GM18519 (cell line): ENCODE results near the gene BMP3.

Experiments used
- ATAC-seq: cut with Tn5 transposase; IDR thresholded peaks from one replicate; pipeline ENCODE4 v1.9.1; 2021; ENCODE audit warnings: mild to moderate bottlenecking, moderate library complexity; ENCODE audit not compliant: unreplicated experiment, low FRiP score

Gene BMP3

GRCh38 chr4:81039351-81039972 lies 9.0 kb downstream of the BMP3 start:
- ATAC-seq = no peak

DNA sequence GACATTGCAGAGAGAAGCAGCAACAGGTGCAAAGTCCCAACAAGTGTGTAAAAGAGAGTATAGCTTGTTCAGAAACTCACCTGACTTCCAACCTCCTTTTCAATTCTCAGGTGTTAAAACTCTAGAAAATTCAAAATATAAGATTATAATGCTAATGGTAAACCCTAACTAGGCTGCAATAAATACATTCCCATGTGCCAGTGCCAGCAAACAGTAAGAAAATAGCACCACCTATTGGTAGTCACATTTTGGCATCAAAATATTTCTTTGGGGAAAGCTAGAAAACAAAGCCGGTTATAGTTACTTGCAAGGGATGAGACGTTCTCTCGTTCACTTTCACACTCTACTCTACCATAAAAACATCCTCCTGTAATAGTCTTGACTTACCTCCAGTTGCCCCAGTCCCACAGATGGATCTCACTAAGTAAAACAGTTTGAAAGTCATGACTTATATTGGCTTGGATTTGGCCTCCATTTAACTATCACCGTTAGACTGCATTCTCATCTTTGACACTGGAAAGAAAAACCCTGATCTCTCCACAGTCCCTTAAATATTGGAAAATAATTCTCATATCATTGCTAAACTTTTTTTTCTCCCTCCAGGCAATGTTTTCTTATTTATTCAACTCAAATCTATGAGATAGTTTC lies 9.6 kb downstream of the BMP3 start:
- ATAC-seq = no peak

GRCh38 chr4:81042578-81043365 lies 12.3 kb downstream of the BMP3 start:
- no peak for ATAC-seq

GRCh38 chr4:81049330-81049729 lies 18.8 kb downstream of the BMP3 start:
- ATAC-seq = no peak

DNA sequence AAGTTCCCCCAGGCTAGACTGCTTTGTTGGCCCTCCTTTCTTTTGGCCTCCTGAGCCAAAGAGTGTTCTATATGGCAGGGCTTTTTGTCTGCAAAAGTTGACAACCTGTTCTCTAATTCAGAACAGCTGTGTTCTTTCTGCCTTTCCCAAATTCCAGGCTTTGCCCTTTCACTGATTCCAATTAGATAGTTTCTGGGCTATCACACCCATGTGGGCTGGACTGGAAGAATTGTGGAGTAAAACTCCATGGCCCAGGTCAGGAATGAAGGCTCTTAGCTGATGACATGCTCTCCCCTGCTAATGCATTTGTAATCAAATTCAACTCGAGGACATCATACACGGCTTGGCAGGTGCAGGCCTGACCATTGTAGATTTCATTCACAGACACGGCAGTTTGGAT lies 19.4 kb downstream of the BMP3 start:
- ATAC-seq = no peak

- peak; percentile 99 for ATAC-seq
Observed at GRCh38 chr4:81052119-81053068, 21.9 kb downstream of the BMP3 start.

- no peak for ATAC-seq
Observed at GRCh38 chr4:81058621-81059020, 28.1 kb downstream of the BMP3 start.

GRCh38 chr4:81060587-81061343 lies 30.3 kb downstream of the BMP3 start:
- no peak for ATAC-seq

- ATAC-seq = no peak
Observed at GRCh38 chr4:81061344-81061730, 30.8 kb downstream of the BMP3 start.

- ATAC-seq = no peak
Observed at GRCh38 chr4:81062001-81062400, 31.5 kb downstream of the BMP3 start.

GRCh38 chr4:81065446-81065845 lies 34.9 kb downstream of the BMP3 start:
- ATAC-seq = no peak

DNA sequence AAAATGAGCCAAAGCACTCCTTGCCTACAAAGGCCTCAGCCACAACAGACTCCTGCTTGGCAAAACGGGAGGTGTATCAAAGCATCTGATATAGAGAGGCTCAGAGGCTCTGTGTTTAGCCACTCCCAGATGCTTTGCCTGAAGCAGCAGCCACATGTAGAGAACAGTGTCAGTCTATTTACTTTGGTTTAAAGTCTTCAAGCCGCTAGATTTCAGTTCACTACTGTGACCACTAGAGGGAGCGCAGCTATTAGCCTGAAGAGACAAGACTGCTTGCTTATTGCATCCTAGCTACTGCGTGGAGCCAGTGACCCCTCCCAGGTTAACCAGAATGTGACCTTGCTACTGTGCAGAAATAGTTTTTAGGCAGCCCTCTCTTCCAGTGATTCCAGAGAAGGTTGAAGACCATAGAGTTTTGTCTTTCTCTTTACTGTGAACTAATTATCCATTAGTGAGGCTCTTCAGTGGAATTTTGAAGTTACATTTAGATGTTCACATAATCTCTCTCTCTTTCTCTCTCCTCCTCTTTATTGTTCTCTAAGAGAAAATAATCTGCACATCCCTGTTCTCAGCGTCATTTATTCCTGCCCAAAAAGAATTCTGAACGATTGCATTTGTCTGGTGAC lies 39.3 kb downstream of the BMP3 start:
- peak; percentile 98 for ATAC-seq

GRCh38 chr4:81071013-81071412 lies 40.5 kb downstream of the BMP3 start:
- no peak for ATAC-seq

- no peak for ATAC-seq
Observed at GRCh38 chr4:81081156-81081555, 50.6 kb downstream of the BMP3 start.

GRCh38 chr4:81084029-81084428 lies 53.5 kb downstream of the BMP3 start:
- no peak for ATAC-seq

DNA sequence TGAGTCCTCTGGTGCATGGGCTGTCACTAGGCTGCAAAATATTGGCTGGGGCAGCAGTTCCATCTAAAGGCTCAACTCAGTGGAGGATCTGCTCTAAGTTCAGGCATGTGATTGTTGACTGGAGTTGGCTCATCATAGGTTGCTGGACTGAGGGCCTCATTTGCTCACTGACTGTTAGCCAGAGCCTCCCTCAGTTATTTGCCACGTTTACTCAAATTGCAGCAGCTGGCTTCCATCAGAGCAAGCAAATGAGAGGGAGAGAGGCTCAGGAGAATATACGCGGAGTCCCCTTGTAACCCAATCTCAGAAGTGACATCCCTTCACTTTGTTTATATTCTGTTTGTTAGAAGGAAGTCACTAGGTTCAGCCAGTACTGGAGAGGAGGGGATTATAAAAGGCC lies 54.1 kb downstream of the BMP3 start:
- no peak for ATAC-seq

- no peak for ATAC-seq
Observed at GRCh38 chr4:81085291-81085690, 54.8 kb downstream of the BMP3 start.

- ATAC-seq = no peak
Observed at GRCh38 chr4:81085979-81086378, 55.5 kb downstream of the BMP3 start.

DNA sequence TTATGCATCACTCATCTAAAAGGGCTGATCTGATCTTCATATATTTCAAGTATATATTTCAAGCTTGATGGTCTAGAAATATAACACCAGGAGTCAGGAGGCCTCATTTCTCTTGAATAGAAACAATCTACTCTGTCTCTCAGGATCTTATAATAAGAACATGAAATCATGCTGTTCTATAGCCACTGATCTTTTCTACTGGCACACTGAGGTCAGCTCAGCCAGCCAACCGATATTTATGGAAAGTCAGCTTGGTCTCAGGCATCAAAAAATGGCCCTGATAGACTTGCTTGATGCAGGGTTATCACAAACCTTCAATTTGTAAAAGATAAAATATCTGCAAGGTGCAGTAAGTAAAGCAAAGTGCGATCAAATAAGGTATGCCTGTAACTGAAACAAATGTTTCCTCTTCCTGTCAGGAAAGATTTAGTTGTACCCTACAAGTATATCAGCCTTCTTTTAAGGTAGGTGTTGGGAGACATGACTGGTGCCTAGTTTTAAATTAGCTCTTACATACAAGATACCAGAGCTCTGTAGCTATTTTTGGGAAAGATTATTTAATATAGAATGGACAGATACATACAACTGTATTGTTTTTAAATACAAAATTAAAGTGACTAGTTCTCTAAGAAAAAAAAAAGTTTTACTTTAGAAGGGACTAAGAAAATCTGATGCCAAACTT lies 63.4 kb downstream of the BMP3 start:
- ATAC-seq = no peak
